ENCODE measurements around the gene SAE1.

- TF ChIP-seq POLR2A (IDR thresholded peaks at IDR 0.05) (no peak), CTCF (IDR thresholded peaks at IDR 0.05) (no peak), EP300 (IDR thresholded peaks at IDR 0.05; ENCODE audit: low read depth) (no peak)
These were observed 26.3 kb downstream of the SAE1 start for GRCh38 chr19:47156861-47157430.
